HG03354 (cell line): ENCODE data around the gene LPCAT2.

Experiments
- ATAC-seq: cut with Tn5 transposase; IDR thresholded peaks from one replicate; pipeline ENCODE4 v1.9.1; 2021; ENCODE audit warnings: mild to moderate bottlenecking; ENCODE audit not compliant: unreplicated experiment, poor library complexity, severe bottlenecking

LPCAT2 gene

DNA sequence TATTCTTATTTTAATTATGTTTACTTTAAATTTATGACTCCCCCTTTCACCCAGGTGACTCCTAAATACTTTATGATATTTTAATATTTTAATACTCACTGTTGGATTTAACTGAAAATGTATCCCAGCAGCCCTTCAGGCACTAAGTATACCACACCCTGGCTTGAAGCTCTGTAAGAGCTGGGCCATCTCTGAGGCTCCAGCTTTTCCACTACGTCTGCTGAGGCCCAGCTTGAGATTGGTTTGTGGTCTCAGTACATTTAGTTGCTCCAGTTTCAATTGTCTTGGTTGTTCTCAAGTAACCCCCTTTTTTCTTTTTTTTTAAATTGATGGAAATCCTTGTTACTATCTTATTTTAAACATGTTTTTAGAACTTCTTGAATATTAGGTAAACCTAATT, 30.6 kb downstream of the LPCAT2 start:
- ATAC-seq: no peak

DNA sequence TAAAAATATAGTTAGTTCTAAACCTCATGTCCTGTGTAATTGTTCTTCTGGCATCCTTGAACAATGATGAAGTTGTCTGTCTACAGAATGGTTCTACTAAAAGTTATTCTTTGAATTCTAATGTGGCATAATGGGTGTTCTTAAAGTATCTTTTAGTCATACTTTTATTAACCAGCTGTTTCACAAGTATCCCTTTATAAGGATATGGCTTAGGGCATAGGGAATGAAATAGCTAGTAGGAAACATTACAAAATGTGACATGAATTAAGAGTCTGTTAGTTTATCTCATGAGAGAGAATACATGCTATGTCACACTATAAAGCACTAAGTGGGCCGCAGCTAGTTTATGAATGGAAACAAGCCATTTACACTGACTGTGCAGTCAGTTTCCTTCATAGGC, 31.3 kb downstream of the LPCAT2 start:
- ATAC-seq: no peak

DNA sequence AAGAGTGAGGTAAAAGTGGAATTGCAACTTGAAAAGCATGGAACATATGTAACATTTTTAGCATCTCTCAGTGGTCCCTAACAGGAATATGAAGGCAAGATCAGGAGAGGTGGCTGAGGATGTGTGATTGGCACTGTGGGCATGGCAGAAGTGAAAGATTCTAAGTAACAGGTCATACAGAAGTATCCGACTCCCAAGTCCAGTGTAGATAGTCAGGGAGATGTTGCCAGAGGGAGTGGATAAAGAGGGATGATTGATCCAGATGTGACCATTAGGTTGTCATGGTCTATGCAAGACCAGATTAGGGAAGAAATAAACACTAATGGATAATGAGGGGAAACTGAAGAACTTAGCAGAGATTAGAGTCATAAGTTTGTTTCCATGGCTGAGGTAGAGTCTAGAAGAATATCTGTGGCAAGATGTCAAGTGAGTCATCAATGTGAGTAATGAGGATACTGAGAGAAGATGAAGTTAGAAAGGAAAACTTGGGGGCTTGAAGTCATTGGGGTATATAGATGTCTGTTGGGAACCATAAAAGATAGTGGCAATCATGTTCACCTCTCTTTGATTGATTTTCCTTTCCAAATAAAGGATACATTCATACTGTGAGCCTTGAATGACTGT, 33.7 kb downstream of the LPCAT2 start:
- no peak for ATAC-seq

DNA sequence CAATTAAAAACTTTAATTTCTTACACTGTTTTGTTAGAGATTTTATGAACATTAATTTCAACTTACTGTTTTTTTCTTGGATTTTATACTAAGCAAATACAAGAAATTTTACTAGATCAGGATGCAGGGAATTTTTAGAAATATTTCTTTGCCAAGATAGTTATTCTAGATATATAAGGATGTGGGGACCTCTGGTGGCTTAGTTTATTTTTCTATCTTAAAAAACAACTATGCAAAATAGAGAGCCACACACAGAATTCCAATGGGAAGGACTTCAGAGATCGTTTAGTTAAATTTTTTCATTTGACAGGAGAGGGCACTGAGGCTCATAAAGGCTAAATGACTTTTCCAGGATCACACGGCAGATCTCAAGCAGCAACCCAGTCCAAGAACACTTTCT, 34.6 kb downstream of the LPCAT2 start:
- no peak for ATAC-seq

DNA sequence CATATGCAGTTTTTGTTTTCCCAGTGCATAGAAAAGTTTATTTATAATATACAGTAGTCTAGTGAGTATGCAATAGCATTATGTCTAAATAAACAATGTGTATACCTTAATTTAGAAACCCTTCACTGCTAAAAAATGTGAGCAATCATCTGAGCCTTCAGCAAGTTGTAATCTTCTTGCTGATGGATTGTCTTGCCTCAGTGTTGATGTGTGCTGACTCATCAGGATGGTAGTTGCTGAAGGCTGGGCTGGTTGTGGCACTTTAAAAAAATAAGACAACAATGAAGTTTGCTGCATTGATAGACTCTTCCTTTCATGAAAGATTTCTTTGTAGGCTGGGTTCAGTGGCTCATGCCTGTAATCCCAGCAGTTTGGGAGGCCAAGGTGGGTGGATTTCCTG, 43.7 kb downstream of the LPCAT2 start:
- ATAC-seq: no peak

DNA sequence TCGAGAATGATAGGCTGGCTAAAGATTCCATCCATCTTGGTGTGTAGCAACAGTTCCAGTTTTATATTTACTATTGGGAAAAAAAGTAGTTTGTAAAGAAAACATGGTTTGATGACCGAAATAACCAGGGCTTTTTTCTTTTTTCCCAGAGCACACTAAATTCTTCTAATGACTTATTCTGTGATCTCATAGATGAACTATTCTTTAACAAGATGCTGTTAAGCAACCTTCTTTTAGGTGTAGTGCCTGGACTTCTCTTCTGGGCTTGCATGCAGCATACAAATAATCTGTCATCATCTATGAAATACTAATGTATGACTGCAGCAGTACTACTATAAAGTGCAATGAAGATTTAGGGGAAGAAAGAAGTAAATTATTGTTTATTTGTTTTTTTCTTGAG, 46.6 kb downstream of the LPCAT2 start:
- ATAC-seq: no peak

DNA sequence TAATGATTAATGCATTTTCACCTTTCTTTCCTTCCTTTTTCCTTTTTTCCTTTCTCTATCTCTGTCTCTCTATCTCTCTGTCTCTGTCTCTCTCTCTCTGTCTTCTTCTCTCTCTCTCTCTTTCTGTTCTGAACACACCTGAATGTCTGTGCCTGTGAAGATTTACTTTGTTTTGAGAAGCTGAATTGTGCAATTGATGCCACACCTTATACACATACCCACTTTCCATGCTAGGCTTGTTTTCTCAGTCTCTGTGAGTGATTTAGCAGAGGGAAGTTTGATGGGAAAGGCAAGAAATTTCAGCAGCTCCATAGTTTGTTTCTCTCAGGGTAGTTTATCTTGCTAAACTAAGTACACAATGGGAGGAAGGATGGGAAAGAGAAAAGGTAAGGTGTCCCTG, 48.3 kb downstream of the LPCAT2 start:
- no peak for ATAC-seq

DNA sequence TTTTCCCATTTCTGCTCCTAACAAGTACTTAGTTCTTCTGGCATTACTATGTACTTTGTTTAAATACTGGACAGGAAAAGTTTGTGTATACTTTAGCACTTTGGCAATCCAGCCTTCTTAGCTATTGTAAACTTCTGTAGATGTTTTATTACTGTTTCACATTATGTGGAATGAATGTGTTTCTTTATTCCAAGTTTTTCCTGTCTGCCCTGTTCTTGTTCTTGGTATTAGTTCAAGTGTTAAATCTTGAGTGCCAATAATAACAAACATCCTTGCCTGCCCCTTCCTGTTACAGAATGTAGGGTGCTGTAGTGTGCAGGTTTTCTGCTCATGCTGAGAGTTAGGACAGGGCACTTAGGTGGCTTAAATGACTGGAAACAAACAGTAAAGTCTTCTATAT, 50.4 kb downstream of the LPCAT2 start:
- ATAC-seq: no peak

DNA sequence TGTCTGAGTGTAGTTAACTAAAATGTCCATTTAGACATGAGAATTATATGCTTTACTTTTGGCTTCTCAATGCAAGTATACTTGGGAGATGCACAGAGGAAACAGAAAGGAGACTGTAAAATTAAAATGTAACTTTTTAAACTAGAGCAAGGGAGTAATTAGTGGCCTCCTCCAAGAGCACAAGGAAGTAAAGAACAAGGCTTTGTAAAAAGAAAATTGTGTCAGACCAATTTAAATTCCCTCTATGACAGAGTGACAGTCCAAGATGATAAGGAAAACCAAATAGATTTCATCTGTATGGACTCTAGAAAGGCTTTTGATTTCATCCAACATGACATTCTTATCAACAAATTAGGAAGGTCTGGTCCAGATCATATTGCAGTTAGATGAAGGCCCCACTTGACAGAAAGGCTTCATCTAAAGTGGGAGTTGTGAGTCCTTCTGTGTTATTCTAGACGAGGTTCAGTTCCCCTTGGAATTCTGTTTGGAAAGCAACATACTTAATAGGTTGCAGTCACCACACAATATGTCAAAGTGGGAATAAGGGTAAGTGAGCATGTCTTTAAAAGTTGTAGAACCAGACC, 51.2 kb downstream of the LPCAT2 start:
- ATAC-seq: no peak

DNA sequence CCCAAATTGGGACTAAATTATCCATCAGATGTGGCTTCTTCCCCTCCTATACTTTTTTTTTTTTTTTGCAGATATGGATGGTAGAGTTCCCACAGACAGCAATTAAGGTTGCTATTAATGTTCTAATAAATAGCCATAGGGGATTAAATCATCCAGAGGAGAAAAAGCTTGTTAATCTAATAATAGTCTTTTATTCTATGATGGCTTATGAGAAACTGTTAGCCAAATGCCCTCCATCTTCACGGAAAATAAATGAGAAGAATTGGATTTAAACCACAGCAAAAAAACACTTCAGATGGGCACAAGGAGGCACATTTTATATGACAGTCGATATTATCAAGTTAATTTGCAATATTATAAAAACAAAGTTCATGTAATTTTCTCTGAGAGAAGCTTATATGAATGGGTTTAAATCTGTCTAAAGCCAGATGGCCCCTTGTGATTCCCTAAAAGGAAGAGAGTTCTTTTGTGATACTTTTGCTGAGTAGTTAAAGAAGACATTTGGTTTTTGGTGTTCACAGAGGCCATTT, 52.5 kb downstream of the LPCAT2 start:
- no peak for ATAC-seq

DNA sequence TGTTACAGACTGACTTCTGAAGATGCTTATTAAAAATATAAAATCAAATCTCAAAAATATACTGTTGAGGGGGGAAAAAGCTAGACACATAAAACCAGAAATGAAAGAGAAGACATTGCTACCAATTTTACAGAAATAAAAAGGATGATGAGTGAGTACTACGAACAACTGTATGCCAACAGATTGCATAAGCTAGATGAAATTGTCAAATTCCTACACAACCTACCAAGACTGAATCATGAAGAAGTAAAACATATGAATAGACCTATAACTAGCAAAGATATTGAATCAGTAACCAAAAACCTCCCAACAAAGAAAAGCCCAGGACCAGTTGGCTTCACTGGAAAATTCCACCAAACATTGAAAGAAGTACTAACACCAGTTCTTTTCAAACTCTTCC, 54.1 kb downstream of the LPCAT2 start:
- ATAC-seq: no peak

DNA sequence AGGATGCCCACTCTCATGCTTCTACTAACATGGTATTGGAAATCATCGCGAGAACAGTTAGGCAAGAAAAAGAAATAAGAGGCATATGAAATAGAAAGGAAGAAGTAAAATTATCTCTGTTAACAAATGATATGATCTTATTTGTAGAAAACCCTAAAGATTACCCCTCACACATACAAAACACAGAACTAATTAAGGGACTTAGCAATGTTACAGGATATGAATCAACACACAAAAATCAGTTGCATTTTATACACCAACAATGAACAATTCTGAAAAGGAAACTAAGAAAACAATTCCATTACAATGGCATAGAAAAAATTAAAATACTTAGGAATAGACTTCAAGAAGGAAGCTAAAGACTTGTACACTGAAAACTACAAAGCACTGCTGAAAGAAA, 54.9 kb downstream of the LPCAT2 start:
- ATAC-seq: no peak

DNA sequence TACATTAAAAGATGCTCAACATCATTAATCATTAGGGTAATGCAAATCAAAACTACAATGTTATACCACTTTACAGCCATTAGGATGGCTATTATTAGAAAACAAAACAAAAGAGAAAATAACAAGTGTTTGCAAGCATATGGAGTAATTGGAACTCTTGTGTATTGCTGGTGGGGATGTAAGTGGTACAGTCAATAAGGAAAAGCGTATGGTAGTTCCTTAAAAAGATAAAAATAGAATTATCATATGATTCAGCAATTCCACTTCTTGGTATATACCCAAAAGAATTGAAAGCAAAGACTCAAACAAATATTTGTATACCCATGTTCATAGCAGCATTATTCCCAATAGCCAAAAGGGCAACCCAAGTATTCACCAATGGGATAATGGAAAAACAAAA, 56.2 kb downstream of the LPCAT2 start:
- no peak for ATAC-seq

DNA sequence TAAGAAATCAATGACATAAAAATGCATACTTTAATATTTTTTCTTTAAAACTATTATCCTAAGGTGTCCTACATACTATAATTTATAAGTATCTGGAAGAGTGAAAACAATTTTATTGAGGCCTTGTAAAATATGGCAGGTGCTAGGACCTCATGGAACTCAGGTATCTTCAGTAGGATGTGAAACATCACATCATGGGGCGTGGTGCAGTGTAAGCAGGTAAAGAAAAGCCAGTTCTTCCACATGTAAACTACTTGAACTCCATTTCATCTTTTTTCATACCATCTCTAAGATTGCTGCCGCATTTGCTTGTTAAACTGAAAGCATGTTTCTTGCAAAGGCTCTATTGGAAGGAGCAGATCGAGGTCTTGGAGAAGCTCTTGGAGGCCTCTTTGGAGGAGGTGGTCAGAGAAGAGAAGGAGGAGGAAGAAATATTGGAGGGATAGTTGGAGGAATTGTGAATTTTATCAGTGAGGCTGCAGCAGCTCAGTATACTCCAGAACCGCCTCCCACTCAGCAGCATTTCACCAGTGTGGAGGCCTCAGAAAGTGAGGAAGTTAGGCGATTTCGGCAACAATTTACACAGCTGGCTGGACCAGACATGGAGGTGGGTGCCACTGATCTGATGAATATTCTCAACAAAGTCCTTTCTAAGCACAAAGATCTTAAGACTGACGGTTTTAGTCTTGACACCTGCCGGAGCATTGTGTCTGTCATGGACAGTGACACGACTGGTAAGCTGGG, 57.7 kb downstream of the LPCAT2 start, which contains the start of gene CAPNS2:
TSS of gene CAPNS2 (plus strand) at position 253 of the 744 bp plus-strand sequence. CDS start at position 326, 73 bp downstream.
- no peak for ATAC-seq

DNA sequence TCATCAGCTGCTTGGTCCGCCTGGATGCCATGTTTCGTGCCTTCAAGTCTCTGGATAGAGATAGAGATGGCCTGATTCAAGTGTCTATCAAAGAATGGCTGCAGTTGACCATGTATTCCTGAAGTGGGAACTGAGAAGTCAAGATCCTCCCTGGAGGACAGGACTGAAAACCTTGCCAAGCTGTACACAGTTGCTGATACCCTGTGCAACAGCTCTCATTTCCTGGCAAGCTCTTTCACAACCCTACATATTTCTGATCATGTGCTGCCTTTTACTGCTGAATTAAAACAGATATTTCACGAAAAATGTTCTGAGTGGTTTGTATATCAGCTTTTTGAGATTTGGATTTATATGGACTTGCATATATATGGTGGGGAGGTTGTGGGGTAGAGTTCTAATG, 58.5 kb downstream of the LPCAT2 start:
- no peak for ATAC-seq

DNA sequence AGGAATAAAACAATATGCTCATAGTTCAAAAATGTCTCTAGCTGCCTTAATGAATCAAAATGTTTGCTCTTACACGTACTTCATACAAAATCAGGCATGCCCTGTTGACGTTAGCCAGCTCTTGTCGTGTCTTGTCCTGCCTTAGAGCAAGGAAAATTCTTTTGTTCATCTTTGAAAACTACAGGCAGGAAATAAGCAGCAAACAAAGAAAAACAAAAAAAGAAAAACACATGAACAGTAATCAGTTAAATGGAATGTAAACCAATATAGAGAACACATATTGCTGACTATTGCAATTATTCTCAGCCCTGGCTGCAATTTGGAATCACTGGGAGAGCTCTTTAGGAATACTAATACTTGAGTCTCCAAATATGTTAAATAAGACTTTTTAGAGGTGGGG, 59.3 kb downstream of the LPCAT2 start:
- ATAC-seq: no peak

DNA sequence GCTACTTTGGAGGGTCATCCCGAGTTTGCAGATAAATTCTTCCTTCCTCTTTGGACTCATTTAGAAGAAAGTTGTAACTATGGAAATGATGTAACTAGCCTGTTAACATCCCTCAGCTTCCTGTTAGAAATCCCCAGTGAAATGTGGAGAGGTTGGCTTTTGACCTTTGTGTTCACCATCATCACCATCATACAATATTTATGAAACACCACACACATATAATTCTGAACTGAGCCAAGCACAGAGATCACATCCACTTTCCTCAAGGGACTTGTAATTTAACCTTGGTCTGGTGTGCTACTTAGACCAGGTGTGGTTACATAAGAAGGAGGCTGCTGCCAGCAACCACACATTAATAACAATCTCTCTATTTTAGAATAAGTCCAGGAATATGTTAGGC, 60.2 kb downstream of the LPCAT2 start:
- no peak for ATAC-seq

DNA sequence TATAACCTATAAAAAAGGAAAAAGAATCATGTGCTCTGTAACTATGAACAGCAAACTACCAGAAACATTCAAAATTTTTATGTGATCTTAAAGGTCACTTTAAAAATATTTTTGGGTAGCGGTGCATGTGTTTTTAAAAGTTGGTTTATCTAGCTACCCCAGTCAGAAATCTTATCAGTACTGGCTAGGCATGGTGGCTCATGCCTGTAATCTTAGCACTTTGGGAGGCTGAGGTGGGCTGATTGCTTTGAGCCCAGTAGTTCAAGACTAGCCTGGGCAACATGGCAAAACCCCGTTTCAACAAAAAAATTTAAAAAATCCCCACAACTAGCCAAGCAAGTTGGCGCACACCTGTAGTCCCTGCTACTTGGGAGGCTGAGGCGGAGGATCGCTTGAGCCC, 61.3 kb downstream of the LPCAT2 start:
- ATAC-seq: no peak

DNA sequence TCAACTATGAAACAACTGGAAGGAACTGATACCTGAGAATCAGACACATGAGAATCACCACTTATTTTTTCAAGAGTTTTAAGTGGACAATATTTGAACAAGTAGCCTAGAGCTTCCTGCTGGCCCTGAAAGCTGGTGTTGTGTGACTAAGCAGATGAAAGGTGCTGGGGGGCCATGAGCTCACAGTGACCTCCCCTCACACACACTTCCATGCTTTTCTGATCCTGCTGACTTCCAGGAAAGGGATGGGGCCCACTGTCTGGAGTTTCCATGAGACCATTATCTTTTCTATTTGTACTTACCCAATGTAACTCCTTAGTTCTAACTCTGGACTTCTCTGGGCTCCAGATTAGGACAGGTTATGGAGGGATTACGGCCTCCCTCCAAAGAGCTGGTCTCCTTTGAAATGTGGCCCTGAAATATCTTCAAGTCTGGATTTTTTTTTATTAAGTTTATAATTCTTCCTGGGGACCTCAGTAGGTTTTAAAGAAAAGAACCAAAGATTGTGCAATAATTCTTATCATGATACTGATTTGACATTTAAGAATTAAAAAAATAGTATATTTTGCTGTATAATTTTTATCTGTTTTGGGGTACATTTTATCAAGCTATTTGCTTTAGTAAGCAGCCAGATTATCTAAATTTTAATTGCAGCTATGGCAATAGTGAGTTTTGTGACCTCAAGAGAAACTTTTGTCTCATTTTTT, 62.5 kb downstream of the LPCAT2 start:
- no peak for ATAC-seq

DNA sequence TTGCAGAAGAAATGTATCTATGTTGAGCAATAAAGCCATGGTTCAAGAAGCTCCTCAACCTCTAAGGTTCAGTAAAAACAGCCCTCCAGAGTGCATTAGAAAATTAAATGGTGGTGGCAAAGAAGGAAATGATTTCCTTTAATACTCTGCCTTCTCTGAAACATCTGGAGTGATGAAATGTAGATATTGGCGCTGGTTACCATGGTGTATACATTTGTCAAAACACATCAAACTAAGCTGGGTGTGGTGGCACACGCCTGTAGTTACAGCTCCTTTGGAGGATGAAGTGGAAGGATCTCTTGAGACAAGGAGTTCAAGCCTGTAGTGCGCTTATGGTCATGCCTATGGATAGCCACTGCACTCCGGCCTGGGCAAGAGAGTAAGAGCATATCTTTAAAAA, 63.6 kb downstream of the LPCAT2 start:
- ATAC-seq: no peak
